MM.1S (cell line): ENCODE results near the gene ZSWIM4.

Experiments
- CTCF ChIP-seq: fragments of 300-600 bp; sonication (generic); IDR thresholded peaks from 2 replicates; pipeline ENCODE4 v1.5.1; 2016; ENCODE audit warnings: antibody characterized with exemption, low read length, mixed read lengths
- EZH2 ChIP-seq: fragments of 300-600 bp; sonication (generic); optimal IDR thresholded peaks from 2 replicates; pipeline ENCODE3; 2017; ENCODE audit warnings: low read depth, mild to moderate bottlenecking, antibody characterized with exemption, low read length, mixed read lengths
- EZH2phosphoT487 ChIP-seq: fragments of 300-600 bp; sonication (generic); IDR thresholded peaks from 2 replicates; pipeline ENCODE4 v1.6.1; 2018; ENCODE audit warnings: antibody characterized with exemption, low read length

- TF ChIP-seq CTCF (no peak), EZH2phosphoT487 (no peak), EZH2 (no peak)
Measured at GRCh38 chr19:13764821-13765394, 30.3 kb upstream of the ZSWIM4 start.
